WTC11 (cell line): ENCODE measurements around the gene CLASP1. TPM values are rescaled to one million over a fixed set of nuclear protein-coding genes. Genes with fewer than 3 reads are reported as not detected.

Source experiments
- ATAC-seq: fragments of 200-7000 bp; cut with Tn5 transposase; 2 replicates; pipeline ENCODE4 v1.10.0; 2021; ENCODE audit warnings: mild to moderate bottlenecking, moderate library complexity
- CTCF ChIA-PET: fragments of 300-600 bp; sonication (Branson Sonifier 250); formaldehyde crosslinking; loops from one replicate; lab custom pipeline; 2021; ENCODE audit warnings: antibody characterized with exemption; lab: Charles Lee
- POLR2A ChIA-PET: fragments of 350-600 bp; sonication (Branson Sonifier 250); formaldehyde crosslinking; loops from one replicate; lab custom pipeline; 2021; ENCODE audit warnings: antibody characterized with exemption; lab: Charles Lee
- DNase-seq: peaks from one replicate; pipeline ENCODE4 v3.0.0; 2021; ENCODE audit warnings: low spot score
- H3K27ac Mint-ChIP-seq: 2 replicates; pipeline ENCODE4 v1.8.0; 2021; ENCODE audit warnings: mixed read lengths
- H3K27me3 Mint-ChIP-seq: 2 replicates; pipeline ENCODE4 v1.8.0; 2021; ENCODE audit warnings: low read depth, mild to moderate bottlenecking, moderate library complexity, mixed read lengths
- H3K36me3 Mint-ChIP-seq: 2 replicates; pipeline ENCODE4 v1.8.0; 2021; ENCODE audit warnings: mixed read lengths
- H3K4me1 Mint-ChIP-seq: 2 replicates; pipeline ENCODE4 v1.8.0; 2022; ENCODE audit warnings: mixed read lengths
- H3K4me3 Mint-ChIP-seq: 2 replicates; pipeline ENCODE4 v1.8.0; 2021; ENCODE audit warnings: mild to moderate bottlenecking, moderate library complexity, mixed read lengths
- H3K9me3 Mint-ChIP-seq: 2 replicates; pipeline ENCODE4 v1.8.0; 2021; ENCODE audit warnings: mixed read lengths
- ATF1 ChIP-seq: sonication (generic); formaldehyde crosslinking; IDR thresholded peaks from 2 replicates; pipeline ENCODE4 v1.8.1; 2023; ENCODE audit warnings: mild to moderate bottlenecking, moderate library complexity, missing genetic modification reagents
- FOXK1 ChIP-seq: sonication (generic); formaldehyde crosslinking; IDR thresholded peaks from 2 replicates; pipeline ENCODE4 v1.8.0; 2022; ENCODE audit warnings: mild to moderate bottlenecking, moderate library complexity, missing genetic modification reagents
- GRHL2 ChIP-seq: fragments of 250-450 bp; sonication (Bioruptor Pico); IDR thresholded peaks from 2 replicates; pipeline ENCODE4 v1.8.0; 2022; ENCODE audit warnings: mild to moderate bottlenecking, moderate library complexity; ENCODE audit not compliant: insufficient replicate concordance, severe bottlenecking
- NFATC4 ChIP-seq: fragments of 250-450 bp; sonication (Bioruptor Pico); IDR thresholded peaks from 2 replicates; pipeline ENCODE4 v1.9.0; 2021; ENCODE audit warnings: mild to moderate bottlenecking
- NR3C1 ChIP-seq: sonication (generic); formaldehyde crosslinking; conservative IDR thresholded peaks from 2 replicates; pipeline ENCODE4 v1.8.1; 2023; ENCODE audit warnings: low read depth, mild to moderate bottlenecking, missing genetic modification reagents
- RELA ChIP-seq: sonication (generic); formaldehyde crosslinking; IDR thresholded peaks from 2 replicates; pipeline ENCODE4 v1.8.1; 2022; ENCODE audit warnings: missing genetic modification reagents, mild to moderate bottlenecking, borderline replicate concordance
- SOX15 ChIP-seq: fragments of 250-450 bp; sonication (Bioruptor Pico); IDR thresholded peaks from 2 replicates; pipeline ENCODE4 v1.9.0; 2021; ENCODE audit warnings: mild to moderate bottlenecking
- SP1 ChIP-seq: sonication (generic); formaldehyde crosslinking; conservative IDR thresholded peaks from 2 replicates; pipeline ENCODE4 v1.8.1; 2022; ENCODE audit warnings: missing genetic modification reagents
- ZBTB21 ChIP-seq: sonication (generic); formaldehyde crosslinking; IDR thresholded peaks from 2 replicates; pipeline ENCODE4 v1.8.1; 2023; ENCODE audit warnings: mild to moderate bottlenecking, missing genetic modification reagents, borderline replicate concordance
- ZNF317 ChIP-seq: sonication (generic); formaldehyde crosslinking; IDR thresholded peaks from 2 replicates; pipeline ENCODE4 v1.8.1; 2023; ENCODE audit warnings: low read depth, mild to moderate bottlenecking, moderate library complexity, missing genetic modification reagents, borderline replicate concordance
- ZNF416 ChIP-seq: fragments of 250-450 bp; sonication (Bioruptor Pico); IDR thresholded peaks from 2 replicates; pipeline ENCODE4 v1.9.0; 2021; ENCODE audit warnings: mild to moderate bottlenecking, inconsistent platforms
- total RNA-seq: library from RNA; stranded (reverse); gene quantifications from 3 replicates; pipeline ENCODE4 v1.2.3, GENCODE V29; 2021
- TF ChIP-seq, protein P1 (sequence below): sonication (generic); formaldehyde crosslinking; IDR thresholded peaks from 2 replicates; pipeline ENCODE4 v1.8.1; 2022; ENCODE audit warnings: low read depth, mild to moderate bottlenecking, moderate library complexity, missing genetic modification reagents, borderline replicate concordance
- TF ChIP-seq, protein P2 (sequence below): sonication (generic); formaldehyde crosslinking; IDR thresholded peaks from 2 replicates; pipeline ENCODE4 v1.8.0; 2022; ENCODE audit warnings: mild to moderate bottlenecking, missing genetic modification reagents
- TF ChIP-seq, protein P3 (sequence below): sonication (generic); formaldehyde crosslinking; IDR thresholded peaks from 2 replicates; pipeline ENCODE4 v1.8.1; 2023; ENCODE audit warnings: mild to moderate bottlenecking, missing genetic modification reagents
- TF ChIP-seq, protein P4 (sequence below): sonication (generic); formaldehyde crosslinking; IDR thresholded peaks from 2 replicates; pipeline ENCODE4 v1.8.1; 2022; ENCODE audit warnings: low read depth, missing genetic modification reagents, borderline replicate concordance
- TF ChIP-seq, protein P5 (sequence below): sonication (generic); formaldehyde crosslinking; conservative IDR thresholded peaks from 2 replicates; pipeline ENCODE4 v1.8.1; 2022; ENCODE audit warnings: mild to moderate bottlenecking, missing genetic modification reagents
- TF ChIP-seq, protein P6 (sequence below): fragments of 250-450 bp; sonication (Bioruptor Pico); IDR thresholded peaks from 2 replicates; pipeline ENCODE4 v2.1.2; 2022; ENCODE audit warnings: mild to moderate bottlenecking, moderate library complexity
- TF ChIP-seq, protein P7 (sequence below): fragments of 250-450 bp; sonication (Bioruptor Pico); IDR thresholded peaks from 2 replicates; pipeline ENCODE4 v1.8.0; 2021; ENCODE audit warnings: mild to moderate bottlenecking
- TF ChIP-seq, protein P8 (sequence below): fragments of 200-600 bp; IDR thresholded peaks from 2 replicates; pipeline ENCODE4 v1.8.0; 2022; ENCODE audit warnings: antibody characterized with exemption
- TF ChIP-seq, protein P9 (sequence below): sonication (generic); formaldehyde crosslinking; IDR thresholded peaks from 2 replicates; pipeline ENCODE4 v1.8.0; 2022; ENCODE audit warnings: missing genetic modification reagents

Gene CLASP1
- total RNA-seq, 1 experiment from 2014 or later = 50.0 TPM

DNA sequence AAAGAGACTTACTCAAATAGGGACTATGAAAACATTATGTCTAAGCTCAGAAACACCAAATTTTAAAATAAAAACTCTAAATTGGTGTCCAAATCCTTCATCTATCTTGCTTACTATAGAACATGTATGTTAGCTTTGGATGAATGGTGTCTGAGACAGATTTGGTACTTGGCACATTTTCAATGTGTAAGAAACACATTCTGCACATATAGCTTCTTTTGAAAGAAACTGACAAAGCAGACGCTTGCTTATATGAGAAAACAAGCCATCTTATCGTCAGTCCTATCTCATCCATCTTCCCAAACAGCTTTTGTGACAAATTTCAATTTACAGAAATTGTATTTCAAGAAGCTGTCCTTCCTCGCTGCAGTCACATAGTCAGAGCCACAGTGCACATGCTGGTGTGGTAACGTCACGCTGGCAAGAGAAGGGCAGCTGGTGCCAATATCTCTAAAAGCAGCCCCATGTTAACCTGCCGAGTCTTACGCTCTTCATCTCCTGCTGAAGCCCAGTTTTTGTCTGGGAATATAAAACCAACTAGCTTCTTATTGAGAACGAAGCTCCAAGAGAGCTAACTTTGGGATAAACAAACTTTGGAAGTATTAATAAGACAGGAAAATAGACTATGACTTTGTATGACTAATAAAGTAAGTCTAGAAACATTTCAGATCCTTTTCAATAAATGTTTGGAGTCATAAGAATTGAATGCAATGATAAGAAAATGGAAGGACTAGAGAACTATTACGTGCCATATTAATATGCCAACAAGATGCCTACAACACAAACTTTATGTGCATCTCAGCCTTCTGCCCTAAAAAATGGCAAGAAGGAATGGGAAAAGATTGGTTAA lies 289.3 kb downstream of the CLASP1 start:
- H3K9me3 Mint-ChIP-seq = no peaks in the 10 kb centered on the region
- H3K27ac Mint-ChIP-seq = no peak overlapping the region
- TF ChIP-seq, protein P1, sequence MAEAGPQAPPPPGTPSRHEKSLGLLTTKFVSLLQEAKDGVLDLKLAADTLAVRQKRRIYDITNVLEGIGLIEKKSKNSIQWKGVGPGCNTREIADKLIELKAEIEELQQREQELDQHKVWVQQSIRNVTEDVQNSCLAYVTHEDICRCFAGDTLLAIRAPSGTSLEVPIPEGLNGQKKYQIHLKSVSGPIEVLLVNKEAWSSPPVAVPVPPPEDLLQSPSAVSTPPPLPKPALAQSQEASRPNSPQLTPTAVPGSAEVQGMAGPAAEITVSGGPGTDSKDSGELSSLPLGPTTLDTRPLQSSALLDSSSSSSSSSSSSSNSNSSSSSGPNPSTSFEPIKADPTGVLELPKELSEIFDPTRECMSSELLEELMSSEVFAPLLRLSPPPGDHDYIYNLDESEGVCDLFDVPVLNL (CRISPR knock-in tag) = no peak
- TF ChIP-seq FOXK1 (no peak), GRHL2 (CRISPR knock-in tag) (no peak), ZNF416 (CRISPR knock-in tag) (no peak), ZBTB21 (CRISPR knock-in tag) (no peak), SP1 (CRISPR knock-in tag) (no peak), ATF1 (CRISPR knock-in tag) (no peak), NR3C1 (CRISPR knock-in tag) (no peak), NFATC4 (no peak), RELA (CRISPR knock-in tag) (no peak), SOX15 (no peak), ZNF317 (no peak)
- TF ChIP-seq, protein P2, sequence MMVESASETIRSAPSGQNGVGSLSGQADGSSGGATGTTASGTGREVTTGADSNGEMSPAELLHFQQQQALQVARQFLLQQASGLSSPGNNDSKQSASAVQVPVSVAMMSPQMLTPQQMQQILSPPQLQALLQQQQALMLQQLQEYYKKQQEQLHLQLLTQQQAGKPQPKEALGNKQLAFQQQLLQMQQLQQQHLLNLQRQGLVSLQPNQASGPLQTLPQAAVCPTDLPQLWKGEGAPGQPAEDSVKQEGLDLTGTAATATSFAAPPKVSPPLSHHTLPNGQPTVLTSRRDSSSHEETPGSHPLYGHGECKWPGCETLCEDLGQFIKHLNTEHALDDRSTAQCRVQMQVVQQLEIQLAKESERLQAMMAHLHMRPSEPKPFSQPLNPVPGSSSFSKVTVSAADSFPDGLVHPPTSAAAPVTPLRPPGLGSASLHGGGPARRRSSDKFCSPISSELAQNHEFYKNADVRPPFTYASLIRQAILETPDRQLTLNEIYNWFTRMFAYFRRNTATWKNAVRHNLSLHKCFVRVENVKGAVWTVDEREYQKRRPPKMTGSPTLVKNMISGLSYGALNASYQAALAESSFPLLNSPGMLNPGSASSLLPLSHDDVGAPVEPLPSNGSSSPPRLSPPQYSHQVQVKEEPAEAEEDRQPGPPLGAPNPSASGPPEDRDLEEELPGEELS (CRISPR knock-in tag) = no peak
- TF ChIP-seq, protein P3, sequence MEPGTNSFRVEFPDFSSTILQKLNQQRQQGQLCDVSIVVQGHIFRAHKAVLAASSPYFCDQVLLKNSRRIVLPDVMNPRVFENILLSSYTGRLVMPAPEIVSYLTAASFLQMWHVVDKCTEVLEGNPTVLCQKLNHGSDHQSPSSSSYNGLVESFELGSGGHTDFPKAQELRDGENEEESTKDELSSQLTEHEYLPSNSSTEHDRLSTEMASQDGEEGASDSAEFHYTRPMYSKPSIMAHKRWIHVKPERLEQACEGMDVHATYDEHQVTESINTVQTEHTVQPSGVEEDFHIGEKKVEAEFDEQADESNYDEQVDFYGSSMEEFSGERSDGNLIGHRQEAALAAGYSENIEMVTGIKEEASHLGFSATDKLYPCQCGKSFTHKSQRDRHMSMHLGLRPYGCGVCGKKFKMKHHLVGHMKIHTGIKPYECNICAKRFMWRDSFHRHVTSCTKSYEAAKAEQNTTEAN = no peak
- TF ChIP-seq, protein P4, sequence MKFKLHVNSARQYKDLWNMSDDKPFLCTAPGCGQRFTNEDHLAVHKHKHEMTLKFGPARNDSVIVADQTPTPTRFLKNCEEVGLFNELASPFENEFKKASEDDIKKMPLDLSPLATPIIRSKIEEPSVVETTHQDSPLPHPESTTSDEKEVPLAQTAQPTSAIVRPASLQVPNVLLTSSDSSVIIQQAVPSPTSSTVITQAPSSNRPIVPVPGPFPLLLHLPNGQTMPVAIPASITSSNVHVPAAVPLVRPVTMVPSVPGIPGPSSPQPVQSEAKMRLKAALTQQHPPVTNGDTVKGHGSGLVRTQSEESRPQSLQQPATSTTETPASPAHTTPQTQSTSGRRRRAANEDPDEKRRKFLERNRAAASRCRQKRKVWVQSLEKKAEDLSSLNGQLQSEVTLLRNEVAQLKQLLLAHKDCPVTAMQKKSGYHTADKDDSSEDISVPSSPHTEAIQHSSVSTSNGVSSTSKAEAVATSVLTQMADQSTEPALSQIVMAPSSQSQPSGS (CRISPR knock-in tag) = no peak
- TF ChIP-seq, protein P5, sequence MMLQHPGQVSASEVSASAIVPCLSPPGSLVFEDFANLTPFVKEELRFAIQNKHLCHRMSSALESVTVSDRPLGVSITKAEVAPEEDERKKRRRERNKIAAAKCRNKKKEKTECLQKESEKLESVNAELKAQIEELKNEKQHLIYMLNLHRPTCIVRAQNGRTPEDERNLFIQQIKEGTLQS (CRISPR knock-in tag) = no peak
- TF ChIP-seq, protein P6, sequence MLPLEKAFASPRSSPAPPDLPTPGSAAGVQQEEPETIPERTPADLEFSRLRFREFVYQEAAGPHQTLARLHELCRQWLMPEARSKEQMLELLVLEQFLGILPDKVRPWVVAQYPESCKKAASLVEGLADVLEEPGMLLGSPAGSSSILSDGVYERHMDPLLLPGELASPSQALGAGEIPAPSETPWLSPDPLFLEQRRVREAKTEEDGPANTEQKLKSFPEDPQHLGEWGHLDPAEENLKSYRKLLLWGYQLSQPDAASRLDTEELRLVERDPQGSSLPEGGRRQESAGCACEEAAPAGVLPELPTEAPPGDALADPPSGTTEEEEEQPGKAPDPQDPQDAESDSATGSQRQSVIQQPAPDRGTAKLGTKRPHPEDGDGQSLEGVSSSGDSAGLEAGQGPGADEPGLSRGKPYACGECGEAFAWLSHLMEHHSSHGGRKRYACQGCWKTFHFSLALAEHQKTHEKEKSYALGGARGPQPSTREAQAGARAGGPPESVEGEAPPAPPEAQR = no peak
- TF ChIP-seq, protein P7, sequence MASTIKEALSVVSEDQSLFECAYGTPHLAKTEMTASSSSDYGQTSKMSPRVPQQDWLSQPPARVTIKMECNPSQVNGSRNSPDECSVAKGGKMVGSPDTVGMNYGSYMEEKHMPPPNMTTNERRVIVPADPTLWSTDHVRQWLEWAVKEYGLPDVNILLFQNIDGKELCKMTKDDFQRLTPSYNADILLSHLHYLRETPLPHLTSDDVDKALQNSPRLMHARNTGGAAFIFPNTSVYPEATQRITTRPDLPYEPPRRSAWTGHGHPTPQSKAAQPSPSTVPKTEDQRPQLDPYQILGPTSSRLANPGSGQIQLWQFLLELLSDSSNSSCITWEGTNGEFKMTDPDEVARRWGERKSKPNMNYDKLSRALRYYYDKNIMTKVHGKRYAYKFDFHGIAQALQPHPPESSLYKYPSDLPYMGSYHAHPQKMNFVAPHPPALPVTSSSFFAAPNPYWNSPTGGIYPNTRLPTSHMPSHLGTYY (CRISPR knock-in tag) = no peak
- TF ChIP-seq, protein P8, sequence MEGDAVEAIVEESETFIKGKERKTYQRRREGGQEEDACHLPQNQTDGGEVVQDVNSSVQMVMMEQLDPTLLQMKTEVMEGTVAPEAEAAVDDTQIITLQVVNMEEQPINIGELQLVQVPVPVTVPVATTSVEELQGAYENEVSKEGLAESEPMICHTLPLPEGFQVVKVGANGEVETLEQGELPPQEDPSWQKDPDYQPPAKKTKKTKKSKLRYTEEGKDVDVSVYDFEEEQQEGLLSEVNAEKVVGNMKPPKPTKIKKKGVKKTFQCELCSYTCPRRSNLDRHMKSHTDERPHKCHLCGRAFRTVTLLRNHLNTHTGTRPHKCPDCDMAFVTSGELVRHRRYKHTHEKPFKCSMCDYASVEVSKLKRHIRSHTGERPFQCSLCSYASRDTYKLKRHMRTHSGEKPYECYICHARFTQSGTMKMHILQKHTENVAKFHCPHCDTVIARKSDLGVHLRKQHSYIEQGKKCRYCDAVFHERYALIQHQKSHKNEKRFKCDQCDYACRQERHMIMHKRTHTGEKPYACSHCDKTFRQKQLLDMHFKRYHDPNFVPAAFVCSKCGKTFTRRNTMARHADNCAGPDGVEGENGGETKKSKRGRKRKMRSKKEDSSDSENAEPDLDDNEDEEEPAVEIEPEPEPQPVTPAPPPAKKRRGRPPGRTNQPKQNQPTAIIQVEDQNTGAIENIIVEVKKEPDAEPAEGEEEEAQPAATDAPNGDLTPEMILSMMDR = no peak
- TF ChIP-seq, protein P9, sequence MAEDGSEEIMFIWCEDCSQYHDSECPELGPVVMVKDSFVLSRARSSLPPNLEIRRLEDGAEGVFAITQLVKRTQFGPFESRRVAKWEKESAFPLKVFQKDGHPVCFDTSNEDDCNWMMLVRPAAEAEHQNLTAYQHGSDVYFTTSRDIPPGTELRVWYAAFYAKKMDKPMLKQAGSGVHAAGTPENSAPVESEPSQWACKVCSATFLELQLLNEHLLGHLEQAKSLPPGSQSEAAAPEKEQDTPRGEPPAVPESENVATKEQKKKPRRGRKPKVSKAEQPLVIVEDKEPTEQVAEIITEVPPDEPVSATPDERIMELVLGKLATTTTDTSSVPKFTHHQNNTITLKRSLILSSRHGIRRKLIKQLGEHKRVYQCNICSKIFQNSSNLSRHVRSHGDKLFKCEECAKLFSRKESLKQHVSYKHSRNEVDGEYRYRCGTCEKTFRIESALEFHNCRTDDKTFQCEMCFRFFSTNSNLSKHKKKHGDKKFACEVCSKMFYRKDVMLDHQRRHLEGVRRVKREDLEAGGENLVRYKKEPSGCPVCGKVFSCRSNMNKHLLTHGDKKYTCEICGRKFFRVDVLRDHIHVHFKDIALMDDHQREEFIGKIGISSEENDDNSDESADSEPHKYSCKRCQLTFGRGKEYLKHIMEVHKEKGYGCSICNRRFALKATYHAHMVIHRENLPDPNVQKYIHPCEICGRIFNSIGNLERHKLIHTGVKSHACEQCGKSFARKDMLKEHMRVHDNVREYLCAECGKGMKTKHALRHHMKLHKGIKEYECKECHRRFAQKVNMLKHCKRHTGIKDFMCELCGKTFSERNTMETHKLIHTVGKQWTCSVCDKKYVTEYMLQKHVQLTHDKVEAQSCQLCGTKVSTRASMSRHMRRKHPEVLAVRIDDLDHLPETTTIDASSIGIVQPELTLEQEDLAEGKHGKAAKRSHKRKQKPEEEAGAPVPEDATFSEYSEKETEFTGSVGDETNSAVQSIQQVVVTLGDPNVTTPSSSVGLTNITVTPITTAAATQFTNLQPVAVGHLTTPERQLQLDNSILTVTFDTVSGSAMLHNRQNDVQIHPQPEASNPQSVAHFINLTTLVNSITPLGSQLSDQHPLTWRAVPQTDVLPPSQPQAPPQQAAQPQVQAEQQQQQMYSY = no peak
- TF ChIP-seq, all 79 proteins: peak for 0
- Mint-ChIP-seq H3K27me3 (no peaks in the 10 kb centered on the region), H3K4me1 (no peaks in the 10 kb centered on the region), H3K36me3 (peaks cover 25% of the 10 kb centered on the region), H3K4me3 (no peak overlapping the region)
- DNase-seq (no peak), ATAC-seq (no peak)
- ChIA-PET CTCF (interaction anchor here (0.6 to 1.8 kb wide), 5 partner anchors 16 to 275 kb away, joined by 3 to 5 read pairs (median 3); no protein-coding TSS in a partner anchor), POLR2A (no interaction called here)
